Smooth muscle cell of trachea (primary cell): ENCODE data around the gene RPL36. TPM values are rescaled to one million over a fixed set of nuclear protein-coding genes. Genes with fewer than 3 reads are reported as not detected.

Source experiments
- total RNA-seq: library from RNA; depleted of rRNA; stranded (reverse); fragments of >200 nt; gene quantifications from 2 replicates; pipeline ENCODE4 v1.2.1, GENCODE V29; 2014

RPL36 gene
- total RNA-seq = 387 and 403 TPM in 2 replicates

GRCh38 chr19:5690125-5690954, at the start of gene RPL36:
TSS of gene RPL36 (plus strand) at chr19:5690295. CDS start at chr19:5690508, 213 bp downstream.

GRCh38 chr19:5680437-5681368, 9.4 kb upstream of the RPL36 start, which contains the start of the genes HSD11B1L and MICOS13:
TSS of gene HSD11B1L (plus strand) at chr19:5681027. CDS start at chr19:5684833, 3,806 bp downstream.
TSS of gene MICOS13 (minus strand) at chr19:5680516. CDS start at chr19:5680486, 30 bp downstream.

GRCh38 chr19:5719961-5720790, 30.1 kb downstream of the RPL36 start, which contains the start of the genes CATSPERD and LONP1:
TSS of gene CATSPERD (plus strand) at chr19:5720637. CDS start at chr19:5720738, 101 bp downstream.
TSS of gene LONP1 (minus strand) at chr19:5720146. CDS start at chr19:5720132, 14 bp downstream.

Other genes starting within 250 kb of the RPL36 start
- not detected in 2 replicates for gene ZNRF4, start 234.9 kb upstream of the RPL36 start, total RNA-seq
- 0.17 TPM in 1 of 2 replicates, not detected in the other for gene TINCR, start 122.3 kb upstream of the RPL36 start, total RNA-seq
- gene SAFB2, start 67.5 kb upstream of the RPL36 start, total RNA-seq = 34.9 and 35.3 TPM in 2 replicates
- 54.3 and 74.8 TPM in 2 replicates for gene SAFB, start 67.2 kb upstream of the RPL36 start, total RNA-seq
- gene MICOS13, start 9.8 kb upstream of the RPL36 start, total RNA-seq = 28.1 and 29.5 TPM in 2 replicates
- gene HSD11B1L, start 9.3 kb upstream of the RPL36 start, total RNA-seq = 10.9 and 27.3 TPM in 2 replicates
- 107 and 126 TPM in 2 replicates for gene LONP1, start 29.9 kb downstream of the RPL36 start, total RNA-seq
- gene CATSPERD, start 30.3 kb downstream of the RPL36 start, total RNA-seq = not detected in 2 replicates
- gene PRR22, start 94.5 kb downstream of the RPL36 start, total RNA-seq = 0.44 and 0.50 TPM in 2 replicates
- gene DUS3L, start 100.9 kb downstream of the RPL36 start, total RNA-seq = 23.3 and 27.6 TPM in 2 replicates
- 0.50 TPM in 1 of 2 replicates, not detected in the other for gene NRTN, start 114.8 kb downstream of the RPL36 start, total RNA-seq
- gene FUT6, start 149.4 kb downstream of the RPL36 start, total RNA-seq = not detected in 2 replicates
- not detected in 2 replicates for gene FUT3, start 161.2 kb downstream of the RPL36 start, total RNA-seq
- not detected in 2 replicates for gene FUT5, start 180.2 kb downstream of the RPL36 start, total RNA-seq
- gene NDUFA11, start 213.5 kb downstream of the RPL36 start, total RNA-seq = 290 and 337 TPM in 2 replicates
- gene VMAC, start 214.6 kb downstream of the RPL36 start, total RNA-seq = 8.6 and 11.1 TPM in 2 replicates
- gene CAPS, start 224.0 kb downstream of the RPL36 start, total RNA-seq = 4.9 and 6.0 TPM in 2 replicates